ENCODE results near the gene HOXB8.

HOXB8 gene

DNA sequence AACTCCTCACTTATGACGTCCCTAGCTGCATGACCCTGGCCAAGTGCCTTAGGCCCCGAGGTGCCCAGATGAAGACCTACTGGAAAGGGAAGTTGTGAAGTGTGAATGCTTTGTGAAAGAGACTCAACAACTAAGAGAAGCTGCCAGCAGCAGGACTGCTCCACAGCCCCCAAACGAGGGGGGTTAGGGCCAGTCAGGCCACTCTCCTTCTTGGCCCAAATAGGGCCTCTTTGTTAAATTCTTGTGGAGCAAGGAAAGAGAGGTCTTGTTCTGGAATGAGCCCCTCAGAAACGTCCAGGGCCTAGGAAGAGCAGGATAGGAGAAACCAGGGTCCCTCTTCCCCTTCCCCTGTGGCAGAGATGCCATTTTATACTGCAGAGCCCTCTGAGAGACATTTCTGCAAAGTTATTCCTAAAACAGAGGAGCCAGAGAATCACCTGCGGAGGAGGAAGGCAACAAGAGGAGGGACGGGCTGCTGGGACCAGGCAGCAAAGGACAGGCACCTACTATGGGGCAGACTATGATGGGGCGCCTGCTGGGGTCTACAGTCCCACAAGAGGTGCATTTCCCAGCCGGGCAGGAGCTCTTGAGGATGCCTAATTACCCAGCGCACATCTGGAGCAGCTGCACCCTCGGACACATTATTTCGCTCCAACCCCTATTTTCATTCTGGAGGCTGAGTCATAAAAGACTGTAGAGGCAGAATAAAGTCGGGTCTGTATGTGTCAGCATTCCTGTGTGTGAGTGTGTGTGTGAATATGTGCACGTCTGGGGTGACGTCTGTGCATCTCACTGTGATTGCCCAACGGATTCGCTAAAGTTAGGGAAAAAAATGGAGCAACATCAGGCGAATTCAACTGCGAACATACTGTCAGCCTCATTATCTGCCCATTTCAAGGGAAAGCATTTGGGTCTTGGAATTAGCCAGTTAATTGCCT, 22.5 kb upstream of the HOXB8 start:
- no peak for DNase-seq

DNA sequence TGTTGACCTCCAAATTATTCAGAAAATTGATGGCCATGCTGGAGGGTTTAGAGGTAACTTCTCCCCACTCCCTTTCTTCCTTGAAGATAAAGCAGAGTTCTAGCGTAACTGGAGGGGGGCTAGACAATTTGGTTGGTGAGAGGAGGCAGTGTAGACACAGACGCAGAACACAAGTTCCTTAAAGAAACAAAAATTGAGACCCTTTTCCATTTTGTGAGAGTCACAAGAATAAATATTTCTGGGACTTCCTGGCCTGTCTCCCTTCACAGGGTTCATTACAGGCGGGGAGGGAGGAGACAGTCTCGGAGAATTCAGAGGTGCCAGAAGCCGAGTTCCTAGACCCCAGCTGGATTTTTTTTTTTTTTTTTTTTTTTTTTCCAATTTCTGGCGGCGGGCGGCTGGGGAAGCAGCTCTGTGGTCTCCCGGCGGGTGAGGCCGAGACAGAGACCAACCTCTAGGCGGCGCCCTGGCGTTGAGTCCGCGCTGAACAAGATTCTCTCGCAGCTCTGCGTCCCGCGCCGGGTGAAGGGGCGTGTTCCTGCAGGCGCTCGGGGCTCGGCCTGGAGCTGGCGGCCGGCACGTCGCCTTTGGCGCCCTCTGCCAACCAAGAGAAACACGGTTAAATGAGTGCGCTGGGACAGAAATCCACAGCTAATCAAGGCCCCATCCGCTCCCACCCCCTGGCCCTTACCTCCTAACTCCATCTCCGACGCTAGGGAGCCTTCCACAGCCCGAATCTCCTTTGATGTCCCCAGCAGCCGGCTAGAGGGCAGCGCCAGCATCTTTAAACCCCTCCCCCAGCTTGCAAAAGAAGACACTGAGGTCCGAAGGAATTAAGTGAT, 21.3 kb upstream of the HOXB8 start:
- peak; percentile 85 for DNase-seq

DNA sequence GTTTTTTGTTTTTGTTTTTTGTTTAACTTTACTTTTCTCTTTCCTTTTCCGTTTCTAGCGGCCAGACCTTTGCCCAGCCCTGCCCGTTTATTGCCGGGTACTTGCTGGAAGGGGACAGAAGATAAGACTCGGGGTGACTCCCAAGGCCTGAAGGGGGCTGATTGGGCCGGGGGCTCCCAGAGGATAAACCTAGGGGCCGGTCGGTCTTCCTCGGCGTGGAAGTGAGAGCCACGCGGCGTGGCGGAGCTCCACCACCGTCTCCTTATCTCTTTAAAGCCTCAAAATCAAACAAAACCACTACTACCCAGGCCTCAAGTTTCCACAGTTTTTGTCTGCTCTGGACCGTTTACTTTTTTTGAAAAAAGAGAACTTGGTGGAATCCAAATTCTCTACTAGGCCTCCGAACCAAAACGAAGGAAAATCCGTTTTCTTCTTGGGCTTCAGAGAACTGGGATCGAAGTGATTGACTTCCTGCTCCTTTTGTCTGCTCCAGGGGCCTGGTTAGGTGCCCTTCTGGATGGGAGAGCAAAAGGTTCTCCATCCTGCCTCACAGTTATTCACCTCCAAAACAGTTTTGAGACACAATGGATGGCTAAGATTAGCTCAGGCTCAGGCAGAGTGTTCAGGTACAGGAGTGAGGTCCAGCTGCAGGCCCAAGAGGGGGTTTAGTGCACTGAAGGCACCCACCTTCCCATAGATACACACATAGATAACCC, 19.6 kb upstream of the HOXB8 start:
- peak; percentile 15 for DNase-seq

DNA sequence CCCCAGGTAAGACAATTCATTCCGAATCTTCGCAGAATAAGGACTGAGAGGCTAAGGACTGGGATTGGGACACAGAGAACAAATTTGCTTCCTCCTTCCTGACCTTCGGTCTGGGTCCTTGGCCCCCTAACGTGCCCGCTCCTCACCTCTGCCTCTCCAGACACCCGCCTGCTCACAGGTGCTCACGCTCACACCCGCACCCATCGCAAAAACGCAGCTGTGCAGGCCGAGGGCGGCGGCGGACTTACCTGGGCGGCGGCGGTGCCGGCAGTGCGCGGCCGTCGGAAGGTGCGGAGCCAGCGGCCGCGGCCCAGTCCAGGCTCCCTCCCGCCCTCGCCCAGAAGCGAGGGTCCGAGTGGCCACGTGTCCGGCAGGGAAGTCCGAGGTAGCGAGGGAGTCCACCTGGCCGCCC, 18.2 kb upstream of the HOXB8 start:
- no peak for DNase-seq

DNA sequence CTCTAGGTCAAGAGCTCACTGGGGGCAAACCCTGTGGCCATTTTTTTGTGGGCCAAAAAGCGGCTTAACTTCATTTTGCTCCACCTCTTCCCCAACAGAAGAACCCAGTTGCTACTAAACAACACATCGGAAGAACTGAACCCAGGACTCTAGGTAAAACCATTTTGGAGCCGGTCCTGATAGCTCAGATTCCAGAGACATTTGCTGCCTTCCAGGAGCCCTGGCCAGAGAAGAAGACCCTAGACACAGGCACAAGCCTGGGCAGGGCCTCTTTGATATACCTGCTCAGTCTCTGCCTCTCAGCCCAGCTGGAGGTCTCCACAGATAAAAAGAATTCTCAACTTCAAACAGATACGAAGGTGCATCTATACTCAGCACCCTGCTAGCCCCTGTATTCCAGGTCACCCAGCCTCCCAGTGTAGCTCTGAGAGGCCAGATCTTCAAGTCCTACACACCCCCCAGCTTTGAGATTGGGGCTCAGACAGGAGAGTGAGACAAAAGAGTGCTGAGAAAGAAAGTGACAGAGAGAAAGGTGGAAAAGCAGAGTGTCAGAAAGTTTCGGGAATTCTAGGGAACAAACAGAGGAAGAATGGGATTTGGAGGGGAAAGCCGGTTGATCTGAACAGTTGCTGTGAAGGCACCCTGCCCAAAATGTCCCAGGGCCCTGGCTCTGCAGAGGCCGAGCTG, 17.6 kb upstream of the HOXB8 start:
- DNase-seq: no peak

DNA sequence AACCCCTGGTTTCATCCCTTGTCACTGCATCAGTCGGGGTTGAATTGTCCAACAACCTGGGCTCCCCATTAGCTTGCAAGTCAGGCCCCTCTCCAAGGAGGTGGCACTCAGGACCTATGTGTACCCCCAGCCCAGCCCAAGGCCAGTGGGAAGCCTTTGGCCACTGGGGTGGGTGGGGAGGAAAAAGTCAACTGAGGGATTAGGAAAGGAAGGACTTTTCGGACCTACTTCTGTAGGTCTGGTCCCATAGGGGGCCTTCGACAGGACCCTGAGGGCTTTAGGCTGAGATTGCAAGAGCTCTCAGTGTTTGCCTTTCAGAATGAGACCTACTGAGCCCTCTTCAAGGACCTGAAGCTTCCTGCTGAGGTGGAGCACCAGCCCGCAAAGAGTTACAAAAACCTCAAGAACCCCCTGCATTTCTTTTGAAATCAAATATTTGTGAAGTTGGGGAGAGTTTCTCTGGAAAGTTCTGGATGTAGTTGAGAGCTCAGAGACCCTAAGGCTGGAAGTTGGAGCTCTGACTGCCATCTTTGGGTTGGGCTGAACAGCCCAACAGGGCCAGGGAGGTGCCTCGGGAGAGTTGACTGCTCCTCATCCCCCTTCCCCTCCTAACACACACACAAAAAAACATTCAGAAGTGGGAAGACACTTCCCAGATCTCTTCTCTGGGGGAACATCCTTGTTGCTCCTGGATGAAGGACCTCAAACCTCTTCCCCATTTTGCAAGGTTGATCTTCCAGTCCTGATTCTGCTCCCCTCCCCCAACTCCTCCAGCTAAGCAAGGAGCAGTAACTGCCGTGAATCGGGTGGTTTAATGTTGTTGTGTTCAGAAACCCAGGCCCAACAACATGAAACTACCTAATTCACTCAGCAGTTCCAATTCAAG, 16.8 kb upstream of the HOXB8 start:
- DNase-seq: no peak

DNA sequence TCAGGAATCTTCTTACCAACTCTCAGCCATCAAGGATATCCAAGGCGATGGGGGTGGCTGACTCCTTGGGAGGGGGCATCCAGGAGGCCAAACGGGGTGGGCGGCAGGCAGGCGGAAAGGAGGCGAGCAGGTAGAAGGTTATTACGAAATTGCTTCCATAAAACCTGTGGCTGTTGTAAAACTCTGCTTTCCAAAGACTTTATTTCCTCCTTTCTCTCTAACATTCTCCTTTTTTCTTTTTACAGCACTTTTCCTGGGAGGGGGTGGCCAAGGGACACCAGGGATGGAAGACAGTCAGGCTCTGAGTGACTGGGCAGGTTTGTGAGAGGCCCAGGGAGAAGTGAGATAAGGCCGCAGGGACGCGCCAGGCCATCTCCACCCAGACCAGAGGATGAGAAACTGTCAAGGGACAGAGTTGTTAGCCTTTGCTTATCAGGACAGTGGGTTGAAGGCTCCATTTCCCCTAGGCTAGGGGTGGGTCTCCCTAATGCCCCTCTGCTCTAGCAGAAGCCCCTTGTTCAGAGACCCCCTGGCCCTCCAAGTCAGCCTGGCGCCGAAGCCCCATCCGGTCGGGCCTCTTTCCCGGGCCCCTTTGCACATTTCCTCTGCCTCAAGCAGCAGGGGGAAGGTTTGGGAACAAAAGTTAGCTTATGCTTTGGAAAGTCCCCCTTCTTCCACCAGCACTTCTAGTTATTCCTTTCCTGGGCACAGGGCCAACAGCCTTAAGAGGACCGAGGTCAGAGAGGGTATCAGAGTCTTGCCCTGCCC, 16.0 kb upstream of the HOXB8 start:
- DNase-seq: no peak

DNA sequence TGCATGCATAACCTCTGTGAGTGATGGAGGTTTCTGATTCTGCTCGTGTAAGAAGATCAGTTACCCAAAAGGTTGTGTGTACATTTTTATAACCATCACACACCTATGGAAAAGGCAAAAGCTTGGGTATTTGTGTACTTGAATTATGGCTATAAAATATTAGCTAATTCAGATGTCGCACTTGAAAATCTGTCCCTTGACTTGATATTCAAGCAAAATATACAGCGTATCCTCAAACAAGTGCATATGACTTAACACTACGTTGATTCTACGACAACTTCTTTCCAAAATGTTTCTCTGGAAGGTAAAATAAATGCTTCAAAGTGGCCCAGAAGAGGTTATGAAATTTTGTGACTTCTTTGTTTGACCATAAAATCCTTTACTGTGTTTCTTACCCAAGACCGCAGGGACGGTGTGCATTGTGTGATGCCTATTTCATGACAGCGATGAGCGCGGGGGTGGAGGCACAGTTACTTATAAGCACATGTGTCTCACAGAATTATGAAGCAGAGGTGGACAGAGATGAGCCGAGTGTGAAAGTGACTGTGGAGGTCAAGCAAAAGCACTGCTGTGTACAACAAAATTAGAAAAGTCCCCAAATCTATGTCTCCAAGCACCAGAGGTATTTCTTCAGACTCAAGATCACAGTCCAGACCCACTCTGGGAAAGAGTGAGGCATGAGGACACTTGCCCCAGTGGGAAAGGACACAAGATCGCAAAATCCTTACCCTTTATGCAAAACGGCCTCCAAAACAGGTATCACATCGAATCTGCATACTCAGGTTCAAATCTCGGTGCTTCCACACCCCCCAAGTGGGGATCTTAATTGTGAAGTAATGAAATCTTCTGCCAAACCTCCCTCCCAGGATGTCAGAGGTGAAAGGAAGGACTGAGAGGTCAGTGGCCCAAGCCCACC, 15.2 kb upstream of the HOXB8 start:
- no peak for DNase-seq

DNA sequence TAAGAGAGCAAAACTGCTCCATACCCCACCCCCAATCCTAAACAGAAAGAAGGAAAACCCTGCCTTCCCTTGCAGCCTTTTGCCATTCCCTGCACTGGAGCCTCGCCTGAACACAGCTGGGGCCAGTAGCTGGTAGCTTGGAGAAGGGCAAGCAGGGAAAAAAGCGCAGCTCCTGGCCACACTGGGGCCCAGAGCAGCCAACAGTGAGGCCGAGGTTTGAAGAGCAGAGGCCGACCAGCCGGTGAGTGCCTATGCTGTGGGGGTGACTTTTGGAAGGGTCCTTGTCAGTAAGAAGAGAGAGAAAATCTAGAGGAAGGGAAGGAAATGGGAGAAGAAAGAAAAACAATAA, 14.3 kb upstream of the HOXB8 start:
- no peak for DNase-seq

DNA sequence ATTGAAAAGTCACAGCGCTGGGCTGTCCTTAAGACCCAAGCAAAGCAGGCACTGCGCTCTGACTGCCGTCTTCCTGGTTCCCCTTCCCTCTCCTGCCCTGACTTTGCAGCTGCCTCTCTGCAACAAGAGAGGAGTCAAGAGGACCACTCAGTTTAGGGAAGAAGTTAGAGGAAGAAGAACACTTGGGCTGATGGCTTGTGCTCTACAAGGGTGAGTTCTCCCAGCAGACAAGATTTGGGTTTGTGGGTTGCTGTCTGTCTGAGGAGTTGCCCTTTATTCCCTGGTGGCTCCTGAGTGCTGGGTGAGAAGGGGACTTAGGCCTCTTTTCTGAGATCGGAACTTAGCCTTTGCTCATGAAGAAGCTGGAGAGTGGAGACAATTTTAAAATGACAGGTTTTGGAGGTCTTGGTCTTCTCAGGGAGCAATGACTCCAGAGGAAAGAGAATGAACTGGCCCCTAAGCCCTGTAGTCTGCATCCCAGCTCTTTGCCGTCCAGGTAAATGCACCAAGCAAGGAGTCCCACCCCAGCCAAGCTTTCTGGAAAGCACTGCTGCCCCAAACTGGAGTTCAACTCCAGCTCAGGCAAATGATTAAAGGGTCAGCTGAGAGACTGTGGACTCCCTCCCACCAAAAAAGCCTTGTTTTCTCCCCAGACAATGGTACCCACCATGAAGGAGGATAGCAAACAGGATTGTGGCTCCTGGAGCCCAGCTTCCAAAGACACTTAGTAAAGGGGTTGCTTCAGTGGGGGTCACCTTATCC, 13.7 kb upstream of the HOXB8 start:
- DNase-seq: no peak

DNA sequence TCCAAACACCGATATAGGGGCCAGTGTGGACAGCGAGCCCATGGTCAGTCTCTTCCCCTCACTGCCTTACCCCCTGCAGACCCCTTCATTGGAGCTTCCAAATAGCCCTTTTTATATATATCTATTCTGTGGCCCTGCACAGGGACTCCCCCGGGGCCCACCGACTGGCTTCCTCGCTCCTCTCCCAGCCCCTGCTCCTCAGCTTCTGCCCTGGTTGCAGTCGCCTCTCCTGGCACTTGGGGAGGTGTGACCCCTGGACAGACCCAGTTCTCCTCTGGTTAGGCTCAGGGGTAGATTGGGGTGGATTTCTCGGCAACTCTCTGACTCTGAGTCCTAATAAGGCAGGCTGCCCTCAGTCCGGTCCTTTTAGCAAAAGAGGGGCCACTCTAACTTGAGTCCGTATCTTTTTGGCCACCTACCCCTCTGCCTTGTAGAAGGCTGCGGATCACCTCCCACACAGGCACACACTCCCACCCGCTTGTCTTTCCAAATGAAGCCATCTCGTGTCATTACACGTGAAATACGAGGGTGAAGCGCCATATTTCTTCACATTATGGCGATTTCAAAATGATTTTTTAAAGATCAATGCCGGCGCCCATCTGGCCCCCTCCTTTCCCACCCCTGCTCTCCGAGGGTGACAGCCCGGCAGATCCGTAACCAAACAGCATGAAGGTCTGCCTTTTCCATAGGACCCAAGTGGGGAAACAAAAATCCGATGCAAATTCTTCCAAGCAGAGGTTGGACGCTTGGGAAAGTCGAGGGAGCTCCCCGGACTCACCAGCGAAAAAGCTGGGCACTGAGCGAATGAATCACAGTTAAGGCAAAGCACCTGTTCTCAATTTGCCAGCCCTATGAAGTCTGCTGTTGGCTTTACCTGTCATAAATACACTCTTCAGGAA, 12.8 kb upstream of the HOXB8 start:
- no peak for DNase-seq

DNA sequence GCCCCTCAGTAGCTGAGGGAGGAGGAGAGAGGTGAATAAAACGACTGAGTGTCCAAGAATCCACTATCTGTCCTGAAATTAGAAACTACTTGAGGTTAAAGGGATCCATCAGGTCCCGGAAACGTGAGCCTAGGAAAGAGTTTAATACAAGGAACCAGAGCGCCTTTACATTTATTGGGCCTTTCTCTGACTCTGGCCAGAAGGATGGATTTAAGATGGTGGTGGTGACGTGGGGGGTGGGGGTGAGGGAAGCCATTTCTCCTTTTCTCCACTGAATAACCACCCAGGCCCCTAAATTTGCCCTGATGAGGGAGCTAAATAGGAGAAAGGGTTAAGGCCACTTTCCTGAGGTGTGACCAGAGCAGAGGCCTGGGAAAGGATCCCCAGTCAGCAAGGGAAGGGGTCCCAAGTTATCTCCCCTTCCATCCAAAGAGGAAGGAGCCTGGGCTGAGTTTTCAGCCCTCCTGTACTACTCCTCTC, 12.1 kb upstream of the HOXB8 start:
- no peak for DNase-seq

DNA sequence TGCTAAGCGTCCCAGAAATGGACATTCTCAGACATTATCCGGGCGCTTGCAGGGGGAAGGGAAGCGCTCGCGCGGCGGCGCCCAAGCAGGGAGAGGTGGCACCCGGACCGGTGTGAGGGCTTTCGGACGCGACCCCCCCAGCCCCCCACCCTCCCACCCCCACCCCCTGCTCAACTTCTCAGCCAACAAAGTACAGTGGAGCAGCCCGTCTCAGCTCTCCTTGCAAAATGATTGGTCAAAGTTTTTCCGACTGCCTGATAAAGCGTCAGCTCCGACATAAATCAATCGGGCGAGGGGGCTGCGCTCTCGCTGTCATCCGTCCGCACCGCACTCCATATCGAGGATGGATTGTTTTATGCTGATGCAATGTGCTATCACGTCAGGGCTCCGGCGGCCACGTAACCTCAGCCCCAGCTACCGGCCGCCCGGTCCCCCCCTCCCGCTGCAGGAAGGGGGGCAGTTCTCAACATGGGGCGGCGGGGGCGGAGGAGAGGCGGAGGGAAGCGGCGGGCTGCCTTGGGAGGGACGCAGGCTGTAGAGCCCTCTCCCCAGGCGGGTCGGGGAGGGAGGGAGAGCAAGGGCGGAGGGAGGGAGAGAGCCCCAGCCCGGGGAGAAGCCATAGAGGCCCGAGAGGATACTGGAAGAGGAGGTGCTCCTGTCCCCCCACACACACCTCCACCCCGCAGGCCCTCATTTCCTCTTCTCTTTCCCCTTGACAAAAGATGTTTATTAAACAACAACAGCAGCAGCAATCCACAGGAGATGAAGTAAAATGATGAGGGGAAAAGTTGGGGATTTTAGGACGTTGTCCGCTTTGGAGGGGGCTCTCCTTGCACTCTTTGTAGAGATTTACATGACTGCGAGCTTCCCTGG, 11.4 kb upstream of the HOXB8 start, which contains the start of gene HOXB9:
Gene HOXB9, minus strand, starts transcription at position 114 of the 873 bp plus-strand sequence. Its CDS starts 89 bp downstream, at position 25.
- no peak for DNase-seq

DNA sequence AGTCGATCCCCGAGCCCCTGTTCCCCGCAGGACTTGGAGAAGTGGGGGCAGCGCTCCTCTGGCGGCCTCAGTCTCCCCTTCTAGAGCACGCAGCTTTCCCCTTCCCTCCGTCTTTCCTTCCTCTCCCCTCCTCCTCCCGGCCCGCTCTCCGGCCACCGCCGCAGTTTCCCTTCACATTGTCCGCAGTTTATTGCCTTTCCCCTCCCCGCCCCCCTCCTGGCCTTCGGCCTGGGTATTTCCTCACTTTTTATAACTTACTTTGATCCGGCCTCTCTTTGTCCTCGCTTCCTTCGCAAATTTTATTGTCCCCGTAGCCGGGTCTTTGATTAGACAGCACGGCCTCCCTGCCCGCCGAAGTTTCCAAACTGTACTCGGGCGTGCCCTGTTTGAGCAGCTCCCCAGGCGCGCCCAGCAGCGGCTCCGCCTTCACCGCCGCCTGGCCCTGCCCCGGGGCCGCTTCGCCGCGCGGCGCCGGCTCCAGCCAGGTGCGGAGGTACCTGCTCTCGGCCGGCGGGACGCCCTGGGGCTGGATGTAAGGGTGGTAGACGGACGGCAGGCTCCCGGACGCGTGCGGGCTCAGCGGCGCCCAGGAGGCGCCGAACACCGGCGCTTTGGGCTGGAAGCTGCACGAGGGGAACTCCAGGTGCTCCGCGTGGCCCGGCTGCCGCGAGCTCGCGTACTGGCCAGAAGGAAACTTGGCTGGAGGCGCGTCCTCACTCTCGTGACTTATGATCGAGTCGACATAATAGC, 10.6 kb upstream of the HOXB8 start:
- DNase-seq: no peak

Measured in right hindlimb (tissue), 1 donor.